Upper lobe of left lung (tissue), 6 donors: ENCODE data around the gene NCAPG2. TPM values are rescaled to one million over a fixed set of nuclear protein-coding genes. Genes with fewer than 3 reads are reported as not detected.
A peak's percentile ranks its signal among the peaks of the same experiment; 100 is the strongest.
"Not testable (repeated sequence)": the region's sequence is repeated elsewhere in the genome, so short reads cannot be mapped to it uniquely, and the experiment has no call there.

ENCODE experiments used
- ATAC-seq, 2 donors: fragments of 200-7000 bp; cut with Tn5 transposase; one replicate each; pipeline ENCODE4 v1.9.1; 2022; ENCODE audit warnings: mild to moderate bottlenecking in 2 of 2, moderate library complexity in 2 of 2; ENCODE audit not compliant: low FRiP score in 2 of 2
- DNase-seq, 2 donors: peaks; one replicate each; pipeline ENCODE4 v3.0.0-alpha.2; 2019 to 2020
- H3K27ac ChIP-seq, 4 donors: fragments of 200-600 bp; sonication (generic); one replicate each; pipeline ENCODE4 v1.5.1; 2016 to 2019
- H3K27me3 ChIP-seq, 4 donors: fragments of 200-600 bp; sonication (generic); one replicate each; pipeline ENCODE4 v1.5.1; 2017 to 2019
- H3K36me3 ChIP-seq, 4 donors: fragments of 200-600 bp; sonication (generic); one replicate each; pipeline ENCODE4 v1.5.1; 2016 to 2019
- H3K4me1 ChIP-seq, 4 donors: fragments of 200-600 bp; sonication (generic); one replicate each; pipeline ENCODE4 v1.5.1; 2018 to 2019
- H3K4me3 ChIP-seq, 4 donors: fragments of 200-600 bp; sonication (generic); one replicate each; pipeline ENCODE4 v1.5.1; 2017 to 2019; ENCODE audit warnings: mild to moderate bottlenecking in 2 of 4, moderate library complexity in 1 of 4
- H3K9me3 ChIP-seq, 4 donors: fragments of 200-600 bp; sonication (generic); one replicate each; pipeline ENCODE4 v1.5.1; 2018 to 2019
- EP300 ChIP-seq, 4 donors: sonication (generic); formaldehyde crosslinking; IDR thresholded peaks; one replicate each; pipeline ENCODE4 v1.5.1; 2017; ENCODE audit warnings: antibody characterized with exemption in 4 of 4, control low read depth in 2 of 4
- POLR2A ChIP-seq, 4 donors: fragments of 450-650 bp; IDR thresholded peaks; one replicate each; pipeline ENCODE4 v1.5.1; 2016 to 2017; ENCODE audit warnings: antibody characterized with exemption in 4 of 4, mild to moderate bottlenecking in 2 of 4
- POLR2AphosphoS5 ChIP-seq, 2 donors: sonication (generic); formaldehyde crosslinking; IDR thresholded peaks; one replicate each; pipeline ENCODE4 v1.5.1; 2017; ENCODE audit warnings: antibody characterized with exemption in 2 of 2
- WGBS, 2 donors: methylation state at CpG; one replicate each; pipeline ENCODE4 v1.1.5; 2017 to 2018; 5-methylcytosine and 5-hydroxymethylcytosine counted together
- total RNA-seq, 6 donors: library from RNA; depleted of rRNA in 4 of 6; stranded (reverse); fragments of >200 nt in 4 of 6; gene quantifications; one replicate each; pipeline versions ENCODE4 v1.1.0 to v1.2.1, GENCODE V29; 2016 to 2021
- TF ChIP-seq, protein P1 (sequence below), 6 experiments: fragments of 450-650 bp in 4 of 6; fragments of 200-600 bp in 2 of 6; sonication (generic) in 2 of 6; IDR thresholded peaks; one replicate each; pipeline ENCODE4 v1.5.1; 2016 to 2019; ENCODE audit warnings: antibody characterized with exemption in 6 of 6
- donor health status: DM: no; HTN: no; CAD: no; lungs with moderate emphysema.
- donor health status: DM: no; HTN: yes; CAD: no; lungs with severe emphysema.

NCAPG2 gene
- total RNA-seq, 6 donors from 2014 or later, result 4.6 to 11.0 (median 7.8) TPM

DNA sequence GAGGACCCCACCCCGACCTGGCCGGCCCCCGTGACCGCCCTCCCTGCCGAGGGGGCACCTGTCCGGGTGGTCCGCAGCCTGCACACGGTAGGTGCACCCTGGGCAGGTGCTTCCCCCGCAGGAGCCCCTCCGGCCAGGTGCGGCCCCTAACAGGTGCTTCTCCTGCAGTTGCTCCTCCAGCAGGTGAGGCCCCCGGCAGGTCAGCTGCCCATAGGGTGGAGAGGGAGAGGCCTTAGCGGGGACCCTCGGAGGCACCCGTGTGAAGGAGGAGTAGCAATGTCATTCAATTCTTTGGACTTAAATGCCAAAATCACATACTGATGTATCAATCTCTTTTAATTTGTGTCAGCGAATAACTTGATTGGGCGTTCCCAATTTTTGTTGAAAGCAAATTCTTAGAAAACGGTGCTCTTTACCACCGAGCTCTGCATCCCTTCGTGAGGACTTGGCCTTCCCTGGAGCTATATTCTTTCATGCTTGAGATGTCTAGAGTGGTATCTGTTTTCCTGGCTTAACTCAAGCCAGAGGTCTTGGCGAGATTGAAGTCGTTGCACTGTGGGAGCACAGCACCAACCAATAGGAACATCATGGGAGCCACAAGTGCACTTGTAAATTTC is 738 bp upstream of the NCAPG2 start:
- Histone ChIP-seq H3K4me1 (peaks cover 9 to 22% (median 18%) of the 10 kb centered on the region in 4 donors), H3K9me3 (peaks cover 0 to 3% (median 0%) of the 10 kb centered on the region in 4 donors), H3K27me3 (no peaks in the 10 kb centered on the region), H3K36me3 (no peaks in the 10 kb centered on the region), H3K27ac (peak overlapping the region; percentile 89 to 97 (median 92)), H3K4me3 (peak overlapping the region; percentile 51 to 96 (median 62))
- WGBS, 2 donors, result 8 to 12% methylated on average over 14 to 21 of the region's 22 CpGs
- no peak for ATAC-seq
- TF ChIP-seq POLR2A (IDR thresholded peaks at IDR 0.05) (peak in 1 of 4 donors; percentile 3), EP300 (IDR thresholded peaks at IDR 0.05) (no peak)
- DNase-seq, result no peak

DNA sequence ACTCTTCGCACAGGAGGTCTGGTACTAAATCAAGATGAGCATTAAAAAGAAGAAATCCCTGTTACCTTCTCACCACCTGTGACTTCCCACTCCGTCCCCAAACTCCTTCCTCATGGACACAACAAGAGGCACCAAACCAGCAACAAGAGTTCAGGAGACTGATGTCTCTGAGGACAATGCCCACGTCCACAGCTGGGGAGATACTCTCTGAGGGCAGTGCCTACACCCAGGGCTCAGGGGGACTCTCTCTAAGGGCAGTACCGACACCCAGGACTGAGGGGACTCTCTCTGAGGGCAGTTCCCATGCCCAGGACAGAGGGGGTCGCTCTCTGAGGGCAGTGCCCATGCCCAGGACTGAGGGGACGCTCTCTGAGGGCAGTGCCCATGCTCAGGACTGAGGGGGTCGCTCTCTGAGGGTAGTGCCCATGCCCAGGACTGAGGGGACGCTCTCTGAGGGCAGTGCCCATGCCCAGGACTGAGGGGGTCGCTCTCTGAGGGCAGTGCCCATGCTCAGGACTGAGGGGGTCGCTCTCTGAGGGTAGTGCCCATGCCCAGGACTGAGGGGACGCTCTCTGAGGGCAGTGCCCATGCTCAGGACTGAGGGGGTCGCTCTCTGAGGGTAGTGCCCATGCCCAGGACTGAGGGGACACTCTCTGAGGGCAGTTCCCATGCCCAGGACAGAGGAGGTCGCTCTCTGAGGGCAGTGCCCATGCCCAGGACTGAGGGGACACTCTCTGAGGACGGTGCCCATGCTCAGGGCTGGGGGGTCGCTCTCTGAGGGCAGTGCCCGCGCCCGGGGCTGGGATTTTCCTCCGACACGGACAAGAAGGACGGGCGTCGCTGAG is 703 bp downstream of the NCAPG2 start:
- H3K4me1 ChIP-seq, result peaks cover 9 to 22% (median 18%) of the 10 kb centered on the region in 4 donors

DNA sequence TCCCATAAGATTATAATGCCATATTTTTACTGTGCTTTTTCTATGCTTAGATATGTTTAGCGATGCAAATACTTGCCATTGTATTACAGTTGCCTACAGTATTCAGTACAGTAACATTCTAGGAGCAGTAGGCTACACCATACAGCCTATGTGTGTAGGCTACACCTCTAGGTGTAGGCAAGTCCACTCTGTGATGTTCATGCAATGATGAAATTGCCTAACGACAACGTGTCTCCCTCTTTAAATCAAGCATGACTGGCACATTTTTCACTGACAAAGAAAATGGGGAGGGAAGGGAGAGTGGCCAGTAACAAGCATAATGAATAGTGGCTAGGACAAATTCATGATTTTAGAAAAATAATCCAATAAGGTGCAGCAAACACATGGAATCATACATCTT is 1.7 kb downstream of the NCAPG2 start:
- H3K36me3 ChIP-seq, result no peaks in the 10 kb centered on the region
- peaks cover 9 to 22% (median 18%) of the 10 kb centered on the region in 4 donors for H3K4me1 ChIP-seq
- 43 to 63% methylated on average over 3 of the region's 3 CpGs for WGBS, 2 donors
- ATAC-seq (no peak), DNase-seq (no peak)
- H3K4me3 ChIP-seq, result no peak overlapping the region
- H3K9me3 ChIP-seq, result peaks cover 0 to 3% (median 0%) of the 10 kb centered on the region in 4 donors
- no peaks in the 10 kb centered on the region for H3K27me3 ChIP-seq
- H3K27ac ChIP-seq, result no peak overlapping the region
- no peak for TF ChIP-seq POLR2AphosphoS5 (IDR thresholded peaks at IDR 0.05)
- TF ChIP-seq, protein P1, sequence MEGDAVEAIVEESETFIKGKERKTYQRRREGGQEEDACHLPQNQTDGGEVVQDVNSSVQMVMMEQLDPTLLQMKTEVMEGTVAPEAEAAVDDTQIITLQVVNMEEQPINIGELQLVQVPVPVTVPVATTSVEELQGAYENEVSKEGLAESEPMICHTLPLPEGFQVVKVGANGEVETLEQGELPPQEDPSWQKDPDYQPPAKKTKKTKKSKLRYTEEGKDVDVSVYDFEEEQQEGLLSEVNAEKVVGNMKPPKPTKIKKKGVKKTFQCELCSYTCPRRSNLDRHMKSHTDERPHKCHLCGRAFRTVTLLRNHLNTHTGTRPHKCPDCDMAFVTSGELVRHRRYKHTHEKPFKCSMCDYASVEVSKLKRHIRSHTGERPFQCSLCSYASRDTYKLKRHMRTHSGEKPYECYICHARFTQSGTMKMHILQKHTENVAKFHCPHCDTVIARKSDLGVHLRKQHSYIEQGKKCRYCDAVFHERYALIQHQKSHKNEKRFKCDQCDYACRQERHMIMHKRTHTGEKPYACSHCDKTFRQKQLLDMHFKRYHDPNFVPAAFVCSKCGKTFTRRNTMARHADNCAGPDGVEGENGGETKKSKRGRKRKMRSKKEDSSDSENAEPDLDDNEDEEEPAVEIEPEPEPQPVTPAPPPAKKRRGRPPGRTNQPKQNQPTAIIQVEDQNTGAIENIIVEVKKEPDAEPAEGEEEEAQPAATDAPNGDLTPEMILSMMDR (IDR thresholded peaks at IDR 0.05), result no peak
- TF ChIP-seq EP300 (IDR thresholded peaks at IDR 0.05), result no peak
- TF ChIP-seq POLR2A (IDR thresholded peaks at IDR 0.05), result no peak

More for the DNA sequence above, 703 bp downstream of the NCAPG2 start:
- 30 to 47% methylated on average over 8 to 20 of the region's 23 CpGs for WGBS, 2 donors
- Histone ChIP-seq H3K4me3 (peak overlapping the region; percentile 52 to 96 (median 71)), H3K27ac (peak overlapping the region; percentile 3 to 97 (median 92))
- H3K27me3 ChIP-seq, H3K36me3 ChIP-seq, H3K9me3 ChIP-seq, DNase-seq, ATAC-seq: not testable (repeated sequence)

DNA sequence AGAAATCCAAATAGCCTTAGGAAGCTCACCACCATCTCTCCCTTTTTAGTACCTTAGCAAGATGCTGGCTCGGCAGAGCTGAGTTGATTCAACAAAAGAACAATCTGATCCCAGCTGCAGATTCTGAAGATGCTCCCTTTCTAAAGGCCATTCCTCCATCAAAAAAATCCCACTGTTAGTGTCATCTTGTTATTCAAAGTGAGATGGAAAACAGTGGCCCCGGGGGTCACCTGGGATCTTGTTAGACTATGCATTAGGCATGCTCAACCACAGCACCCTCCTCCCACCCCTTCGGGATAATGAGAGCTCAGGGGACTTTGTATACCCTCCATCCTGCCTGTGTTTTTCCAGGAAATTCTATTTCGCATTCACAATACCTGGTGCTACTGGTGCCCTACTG is 2.4 kb downstream of the NCAPG2 start:
- Histone ChIP-seq H3K9me3 (peaks cover 0 to under 1% (median 0%) of the 10 kb centered on the region in 4 donors), H3K36me3 (no peaks in the 10 kb centered on the region), H3K27ac (no peak overlapping the region), H3K4me3 (no peak overlapping the region), H3K27me3 (no peaks in the 10 kb centered on the region), H3K4me1 (peaks cover 9 to 22% (median 18%) of the 10 kb centered on the region in 4 donors)
- ATAC-seq, result no peak
- no peak for DNase-seq
- WGBS, 2 donors, result 53 to 55% methylated on average over 4 of the region's 4 CpGs
- TF ChIP-seq EP300 (IDR thresholded peaks at IDR 0.05) (no peak), POLR2A (IDR thresholded peaks at IDR 0.05) (no peak), POLR2AphosphoS5 (IDR thresholded peaks at IDR 0.05) (no peak)
- TF ChIP-seq, protein P1 (IDR thresholded peaks at IDR 0.05), result no peak

DNA sequence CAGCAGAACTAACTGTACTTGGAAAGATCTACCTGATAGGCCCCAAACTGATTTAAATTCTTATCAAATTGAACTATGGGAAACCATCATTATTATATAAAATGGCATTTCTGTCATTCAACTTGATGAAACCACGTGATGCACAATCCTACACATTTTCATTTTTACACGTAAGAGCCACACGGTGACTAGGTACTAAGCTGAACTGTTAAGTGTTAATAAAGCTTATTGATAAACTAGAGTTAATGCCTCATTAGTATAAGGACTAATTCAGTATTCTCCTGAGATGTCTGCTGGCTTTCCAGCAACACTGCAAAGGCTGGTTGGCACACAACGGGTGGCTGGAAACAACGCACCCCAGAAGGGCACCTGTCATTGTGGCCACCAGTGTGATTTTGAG is 4.6 kb downstream of the NCAPG2 start:
- no peak overlapping the region for H3K27ac ChIP-seq
- no peak overlapping the region for H3K4me3 ChIP-seq
- TF ChIP-seq, protein P1 (IDR thresholded peaks at IDR 0.05), result no peak
- no peak for TF ChIP-seq EP300 (IDR thresholded peaks at IDR 0.05)
- no peak for TF ChIP-seq POLR2AphosphoS5 (IDR thresholded peaks at IDR 0.05)
- no peak for TF ChIP-seq POLR2A (IDR thresholded peaks at IDR 0.05)
- no peaks in the 10 kb centered on the region for H3K36me3 ChIP-seq
- ATAC-seq (no peak), DNase-seq (no peak)
- no peaks in the 10 kb centered on the region for H3K9me3 ChIP-seq
- H3K4me1 ChIP-seq, result peaks cover 11 to 17% (median 14%) of the 10 kb centered on the region in 4 donors
- 88 to 93% methylated on average over 5 of the region's 5 CpGs for WGBS, 2 donors
- no peaks in the 10 kb centered on the region for H3K27me3 ChIP-seq
